HUDEP-2 (cell line): Measurements from ENCODE around the gene TTC12.
A peak's percentile ranks its signal among the peaks of the same experiment; 100 is the strongest.

Experiments used
- DNase-seq, 76 experiments: peaks; one replicate each; lab custom pipeline; 2025; ENCODE audit not compliant: unreplicated experiment in 76 of 76; lab: John Stamatoyannopoulos, UW

TTC12 gene

DNA sequence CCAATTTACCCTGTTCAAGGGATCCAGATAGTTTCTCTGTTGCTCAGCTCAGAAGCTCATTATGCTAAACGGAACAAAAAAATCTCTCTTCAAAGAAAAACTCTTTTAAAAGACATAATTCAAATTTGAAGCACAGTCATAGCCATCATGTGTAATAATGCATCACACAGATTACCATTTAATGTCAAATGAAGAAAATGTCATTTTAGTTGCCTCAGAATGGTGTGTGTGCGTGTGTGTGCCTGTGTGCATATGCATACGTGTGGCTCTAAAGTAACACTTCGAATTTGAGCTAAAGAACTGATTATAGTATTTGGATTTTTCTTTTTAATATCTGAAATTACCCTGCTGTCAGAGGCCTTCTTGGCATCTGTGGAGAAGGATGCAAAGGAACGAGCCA is 9.9 kb downstream of the TTC12 start:
- no peak for DNase-seq

GRCh38 chr11:113329725-113330124 is 15.3 kb downstream of the TTC12 start:
- DNase-seq, result no peak

GRCh38 chr11:113331441-113331840 is 17.1 kb downstream of the TTC12 start:
- DNase-seq, result no peak

GRCh38 chr11:113332023-113332422 is 17.6 kb downstream of the TTC12 start:
- DNase-seq, result no peak

GRCh38 chr11:113332638-113333329 is 18.4 kb downstream of the TTC12 start:
- no peak for DNase-seq

- no peak for DNase-seq
These were observed 19.8 kb downstream of the TTC12 start for GRCh38 chr11:113334183-113334582.

GRCh38 chr11:113338730-113339129 is 24.3 kb downstream of the TTC12 start:
- no peak for DNase-seq

- DNase-seq, result no peak
These were observed 25.7 kb downstream of the TTC12 start for GRCh38 chr11:113339929-113340589.

GRCh38 chr11:113341388-113342165 is 27.2 kb downstream of the TTC12 start:
- peak in 1 of 76 experiments; percentile 0 for DNase-seq

DNA sequence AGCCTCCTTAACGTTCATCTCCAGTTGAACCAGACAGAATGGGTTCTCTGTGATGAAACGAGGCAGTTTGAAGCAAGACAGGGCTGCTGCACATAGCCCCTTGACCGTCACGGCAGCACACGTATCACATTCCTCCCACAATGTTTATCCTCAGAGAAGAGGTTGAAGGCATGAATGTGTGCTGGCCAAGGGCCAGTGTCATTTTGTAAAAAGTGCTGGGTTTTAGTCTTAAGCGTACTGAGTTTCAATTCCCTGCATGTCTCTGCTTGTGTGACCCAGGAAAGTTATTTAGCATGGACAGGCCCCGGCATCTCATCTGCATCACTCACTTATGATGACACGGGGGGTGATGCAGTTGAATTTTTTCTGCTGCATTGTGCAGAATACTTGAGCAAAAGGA is 31.6 kb downstream of the TTC12 start:
- no peak for DNase-seq

DNA sequence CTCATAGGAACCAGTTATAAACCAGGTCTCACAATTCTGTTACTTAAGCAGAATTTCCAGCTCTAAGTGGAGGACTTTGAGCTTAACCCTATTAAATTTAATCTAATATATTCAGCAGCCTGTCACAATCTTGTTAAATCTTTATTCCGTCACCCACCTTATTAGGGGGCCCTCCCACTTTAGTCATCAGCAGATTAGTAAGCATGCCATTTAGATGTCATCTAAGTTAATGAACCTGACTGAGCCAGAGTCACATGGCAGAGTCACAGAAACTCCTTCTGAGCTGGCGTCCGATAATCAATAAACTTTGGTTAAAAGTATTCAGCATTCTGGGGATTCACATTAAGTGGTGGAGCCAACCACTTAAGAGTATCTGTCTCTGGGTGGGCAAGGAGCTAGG is 35.1 kb downstream of the TTC12 start:
- no peak for DNase-seq

GRCh38 chr11:113350336-113351067 is 36.1 kb downstream of the TTC12 start:
- DNase-seq, result no peak

DNA sequence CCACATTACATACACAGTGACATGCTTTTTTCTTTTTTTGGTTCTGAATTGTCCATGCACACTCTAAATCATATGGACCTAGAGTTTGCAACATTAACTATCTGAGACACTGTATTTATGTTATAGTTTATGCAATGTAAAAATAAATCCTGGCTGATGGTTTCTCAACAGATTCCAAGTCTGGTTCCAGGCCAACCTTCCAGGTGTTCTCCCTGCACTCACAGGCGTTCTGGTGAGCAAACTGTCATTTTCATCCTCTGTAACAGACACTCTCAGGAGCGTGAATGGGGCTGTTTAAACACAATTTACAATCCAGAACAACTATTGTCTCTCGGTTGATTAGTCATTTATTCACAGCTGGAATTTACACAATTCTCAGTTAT is 36.7 kb downstream of the TTC12 start:
- no peak for DNase-seq

DNA sequence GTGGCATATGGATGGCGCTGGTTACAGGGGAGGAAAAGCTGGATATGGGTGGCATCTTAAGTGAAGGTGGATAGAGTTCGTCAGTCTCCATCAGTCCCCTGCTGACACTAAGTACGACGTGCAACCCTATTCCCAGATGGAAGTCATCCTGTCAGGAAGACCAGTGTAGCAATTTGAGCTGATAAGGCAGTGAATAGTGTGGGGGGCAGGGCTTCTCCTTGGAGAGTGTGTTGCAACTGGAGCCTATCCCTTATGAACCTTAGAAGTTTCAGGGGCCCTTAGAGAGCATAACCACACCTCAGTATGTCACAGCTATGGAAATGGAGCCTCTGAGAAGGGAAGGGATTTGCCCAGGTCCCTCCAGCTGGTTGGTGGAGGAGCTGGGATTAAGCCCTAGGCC is 37.1 kb downstream of the TTC12 start:
- DNase-seq, result no peak

DNA sequence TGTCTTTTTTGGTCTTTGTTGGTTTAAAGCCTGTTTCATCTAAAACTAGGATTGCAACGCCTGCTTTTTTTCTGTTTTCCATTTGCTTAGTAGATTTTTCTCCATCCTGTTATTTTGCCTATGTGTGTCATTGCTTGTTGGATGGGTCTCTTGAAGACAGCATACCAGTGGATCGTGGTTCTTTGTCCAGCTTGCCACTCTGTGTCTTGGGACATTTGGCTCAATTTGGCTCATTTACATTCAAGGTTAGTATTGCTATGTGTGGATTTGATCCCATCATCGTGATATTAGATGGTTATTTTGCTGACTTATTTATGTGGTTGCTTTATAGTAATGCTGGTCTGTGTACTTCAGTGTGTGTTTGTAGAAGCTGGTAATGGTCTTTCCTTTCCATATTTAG is 41.8 kb downstream of the TTC12 start:
- no peak for DNase-seq

DNA sequence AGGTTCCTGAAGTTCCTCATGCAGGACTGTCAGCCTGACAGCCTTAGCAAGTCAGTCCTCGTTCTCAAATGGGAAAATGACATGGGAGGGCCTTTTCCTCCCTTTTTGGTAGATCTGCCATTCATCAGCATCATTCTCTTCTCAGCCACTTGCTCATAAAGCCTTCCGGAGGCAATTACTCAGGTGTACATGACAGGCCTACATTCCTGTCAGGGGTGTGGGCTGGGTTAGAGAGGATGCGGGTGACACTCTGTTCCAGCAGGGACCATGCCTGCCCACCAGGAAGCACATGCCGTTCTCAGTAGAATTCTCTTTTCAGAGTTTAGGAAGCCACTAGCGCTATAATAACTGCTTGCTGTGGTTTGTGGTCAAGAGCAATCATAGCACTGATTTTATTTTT is 49.0 kb downstream of the TTC12 start:
- no peak for DNase-seq

- DNase-seq, result no peak
These were observed 49.7 kb downstream of the TTC12 start for GRCh38 chr11:113363996-113364641.

DNA sequence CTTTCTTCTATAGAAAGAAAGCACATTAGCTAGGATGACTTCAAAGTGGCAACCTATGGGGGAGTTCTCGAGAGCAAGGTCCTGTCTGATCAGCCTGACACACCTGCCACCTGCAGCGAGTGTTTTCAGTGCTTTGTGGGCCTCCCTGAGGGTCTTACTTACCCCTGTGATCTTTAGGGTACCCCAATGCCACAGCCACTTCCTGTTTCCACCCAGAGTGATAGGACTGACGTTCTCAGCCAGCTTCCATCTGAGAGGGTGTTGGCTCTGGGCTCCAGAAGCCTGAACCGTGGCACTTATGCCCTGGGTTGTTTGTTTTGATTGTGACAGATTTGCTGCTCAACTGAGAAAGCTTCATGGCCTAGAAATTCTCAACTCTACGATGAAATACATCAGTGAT is 51.5 kb downstream of the TTC12 start:
- no peak for DNase-seq

GRCh38 chr11:113369411-113369810 is 55.0 kb downstream of the TTC12 start:
- DNase-seq, result no peak

DNA sequence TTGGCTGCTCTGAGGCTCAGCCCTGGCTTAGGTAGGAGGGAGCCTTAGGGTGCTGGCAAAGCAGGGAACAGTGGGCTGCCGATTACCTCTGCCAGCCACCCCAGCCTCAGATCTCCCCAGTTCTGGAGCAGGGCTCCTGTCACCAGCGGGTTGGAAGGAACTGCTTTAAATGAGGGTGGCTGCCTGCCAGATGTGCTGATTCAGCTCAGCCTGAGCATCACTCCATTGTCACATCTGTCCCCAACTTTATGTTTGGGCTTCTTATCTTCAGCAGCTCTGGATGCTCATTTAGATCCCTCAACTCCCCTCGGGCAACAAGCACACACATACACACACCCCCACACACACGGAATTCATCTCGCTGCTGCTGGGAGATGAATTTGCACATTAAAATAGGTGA is 56.3 kb downstream of the TTC12 start:
- DNase-seq, result peak in 7 of 76 experiments; percentile 6 to 38 (median 10)

DNA sequence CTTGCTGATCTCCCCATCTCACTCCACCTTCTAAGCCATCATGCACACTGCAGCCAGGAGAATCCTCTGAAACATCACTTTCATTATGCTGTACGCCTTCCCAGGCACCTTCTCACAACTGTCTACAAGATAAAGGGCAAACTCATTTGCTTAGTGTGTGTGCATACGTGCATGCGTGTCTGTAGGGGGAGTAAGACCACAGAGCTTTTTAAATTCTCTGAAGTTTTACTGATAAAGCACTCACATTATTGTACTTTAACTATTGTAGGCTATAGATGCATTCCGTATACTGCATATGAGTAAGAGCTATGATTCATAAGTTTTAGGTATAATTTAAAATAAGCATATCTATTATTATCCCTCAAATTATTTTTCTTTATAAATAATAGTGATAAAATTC is 57.9 kb downstream of the TTC12 start:
- DNase-seq, result no peak
